H9 (cell line): ENCODE data around the gene PPP1R12B. TPM values are rescaled to one million over a fixed set of nuclear protein-coding genes. Genes with fewer than 3 reads are reported as not detected.
"Not testable (repeated sequence)": the region's sequence is repeated elsewhere in the genome, so short reads cannot be mapped to it uniquely, and the experiment has no call there.

Experiments
- DNase-seq: peaks from one replicate; pipeline ENCODE4 v3.0.0-alpha.2; 2017
- H2AFZ ChIP-seq: one replicate; pipeline ENCODE4 v1.6.1; 2013; ENCODE audit warnings: mild to moderate bottlenecking, low read length, control low read depth, moderate library complexity
- H2AK5ac ChIP-seq: 2 replicates; pipeline ENCODE4 v1.6.1; 2013; ENCODE audit warnings: low read length, control low read depth, mixed read lengths; ENCODE audit not compliant: insufficient read length
- H2BK120ac ChIP-seq: one replicate; pipeline ENCODE4 v1.6.1; 2013; ENCODE audit warnings: low read depth, mild to moderate bottlenecking, low read length, control low read depth, inconsistent platforms; ENCODE audit not compliant: poor library complexity, severe bottlenecking
- H2BK12ac ChIP-seq: 2 replicates; pipeline ENCODE4 v1.6.1; 2013; ENCODE audit warnings: low read length, control low read depth, mixed read lengths, low read depth; ENCODE audit not compliant: insufficient read length
- H2BK15ac ChIP-seq: 2 replicates; pipeline ENCODE4 v1.6.1; 2013; ENCODE audit warnings: low read depth, low read length, control low read depth
- H2BK20ac ChIP-seq: one replicate; pipeline ENCODE4 v1.6.1; 2013; ENCODE audit warnings: low read depth, mild to moderate bottlenecking, low read length, control low read depth, inconsistent platforms; ENCODE audit not compliant: poor library complexity, severe bottlenecking
- H2BK5ac ChIP-seq: 2 replicates; pipeline ENCODE4 v1.6.1; 2013; ENCODE audit warnings: low read length, control low read depth, mixed read lengths; ENCODE audit not compliant: insufficient read length
- H3K14ac ChIP-seq: 2 replicates; pipeline ENCODE4 v1.6.1; 2013; ENCODE audit warnings: low read length, control low read depth; ENCODE audit not compliant: insufficient read depth
- H3K18ac ChIP-seq: 2 replicates; pipeline ENCODE4 v1.6.1; 2013; ENCODE audit warnings: low read depth, mild to moderate bottlenecking, mixed read lengths, low read length, control low read depth; ENCODE audit not compliant: insufficient read length
- H3K23ac ChIP-seq: 2 replicates; pipeline ENCODE4 v1.6.1; 2013; ENCODE audit warnings: low read length, control low read depth, mixed read lengths, low read depth; ENCODE audit not compliant: insufficient read length
- H3K23me2 ChIP-seq: 2 replicates; pipeline ENCODE4 v1.6.1; 2013; ENCODE audit warnings: low read depth, mild to moderate bottlenecking, mixed read lengths, low read length, control low read depth; ENCODE audit not compliant: insufficient read length, poor library complexity, severe bottlenecking
- H3K27ac ChIP-seq: 2 replicates; pipeline ENCODE4 v1.5.1; 2013; ENCODE audit warnings: low read length, control low read depth, mixed read lengths, low read depth; ENCODE audit not compliant: insufficient read length
- H3K27me3 ChIP-seq: 2 replicates; pipeline ENCODE4 v1.6.1; 2013; ENCODE audit warnings: low read length, control low read depth, inconsistent platforms; ENCODE audit not compliant: insufficient read depth
- H3K4ac ChIP-seq: 2 replicates; pipeline ENCODE4 v1.6.1; 2013; ENCODE audit warnings: low read depth, mild to moderate bottlenecking, control low read depth, inconsistent platforms, low read length, moderate library complexity
- H3K4me1 ChIP-seq: 2 replicates; pipeline ENCODE4 v1.6.1; 2013; ENCODE audit warnings: low read length, control low read depth, inconsistent platforms; ENCODE audit not compliant: insufficient read depth
- H3K4me2 ChIP-seq: 2 replicates; pipeline ENCODE4 v1.6.1; 2013; ENCODE audit warnings: low read length, control low read depth, mixed read lengths; ENCODE audit not compliant: insufficient read length, insufficient read depth
- H3K56ac ChIP-seq: 2 replicates; pipeline ENCODE4 v1.6.1; 2013; ENCODE audit warnings: low read depth, mild to moderate bottlenecking, mixed read lengths, low read length, control low read depth; ENCODE audit not compliant: insufficient read length
- H3K79me1 ChIP-seq: 2 replicates; pipeline ENCODE4 v1.6.1; 2013; ENCODE audit warnings: low read depth, mild to moderate bottlenecking, moderate library complexity, low read length, control low read depth, inconsistent platforms; ENCODE audit not compliant: insufficient read depth, poor library complexity, severe bottlenecking
- H3K79me2 ChIP-seq: 2 replicates; pipeline ENCODE4 v1.6.1; 2013; ENCODE audit warnings: low read length, control low read depth, inconsistent platforms; ENCODE audit not compliant: insufficient read depth
- H3K9ac ChIP-seq: 2 replicates; pipeline ENCODE4 v1.6.1; 2013; ENCODE audit warnings: low read length, control low read depth, mixed read lengths; ENCODE audit not compliant: insufficient read length; ENCODE audit errors: extremely low read depth
- H3K9me3 ChIP-seq: one replicate; pipeline ENCODE4 v1.6.1; 2013; ENCODE audit warnings: low read depth, low read length, inconsistent platforms; ENCODE audit not compliant: control insufficient read depth
- H3T11ph ChIP-seq: one replicate; pipeline ENCODE4 v1.6.1; 2013; ENCODE audit warnings: mild to moderate bottlenecking, low read length, control low read depth, inconsistent platforms
- H4K20me1 ChIP-seq: one replicate; pipeline ENCODE4 v1.6.1; 2013; ENCODE audit not compliant: control insufficient read depth, insufficient read length, insufficient read depth
- H4K5ac ChIP-seq: 2 replicates; pipeline ENCODE4 v1.6.1; 2013; ENCODE audit warnings: low read depth, mild to moderate bottlenecking, mixed read lengths, low read length, control low read depth; ENCODE audit not compliant: insufficient read length
- H4K8ac ChIP-seq: replicated peaks from 2 replicates; pipeline ENCODE4 v1.6.1; 2013; ENCODE audit warnings: low read length, control low read depth, mixed read lengths, low read depth; ENCODE audit not compliant: insufficient read length
- H4K91ac ChIP-seq: 2 replicates; pipeline ENCODE4 v1.6.1; 2013; ENCODE audit warnings: low read depth, mild to moderate bottlenecking, moderate library complexity, mixed read lengths, low read length, control low read depth; ENCODE audit not compliant: insufficient read length
- H3K27ac Mint-ChIP-seq, 3 experiments: 2 replicates in 2 of 3; 3 replicates in 1 of 3; pipeline ENCODE4 v1.8.0; 2020 to 2021; ENCODE audit warnings: mixed read lengths in 3 of 3, mild to moderate bottlenecking in 1 of 3, moderate library complexity in 1 of 3
- H3K27me3 Mint-ChIP-seq: 2 replicates; pipeline ENCODE4 v1.8.0; 2021; ENCODE audit warnings: low read depth, mild to moderate bottlenecking, moderate library complexity, mixed read lengths
- H3K36me3 Mint-ChIP-seq, 3 experiments: 2 replicates in 2 of 3; 3 replicates in 1 of 3; pipeline ENCODE4 v1.8.0; 2020 to 2021; ENCODE audit warnings: low read depth in 3 of 3, mixed read lengths in 3 of 3; ENCODE audit not compliant: insufficient read depth in 1 of 3
- H3K4me1 Mint-ChIP-seq, 2 experiments: 2 replicates each; pipeline ENCODE4 v1.8.0; 2020; ENCODE audit warnings: mixed read lengths in 2 of 2
- H3K4me3 Mint-ChIP-seq, 2 experiments: 2 replicates in 1 of 2; 3 replicates in 1 of 2; pipeline ENCODE4 v1.8.0; 2020 to 2021; ENCODE audit warnings: mild to moderate bottlenecking in 2 of 2, mixed read lengths in 2 of 2, moderate library complexity in 1 of 2
- H3K9me3 Mint-ChIP-seq, 2 experiments: 2 replicates in 1 of 2; 3 replicates in 1 of 2; pipeline ENCODE4 v1.8.0; 2020; ENCODE audit warnings: mild to moderate bottlenecking in 2 of 2, mixed read lengths in 2 of 2, moderate library complexity in 1 of 2
- WGBS: extraction: QIAGEN DNeasy Blood & Tissue Kit; methylation state at CpG from one replicate; pipeline ENCODE4 v1.1.7; 2013; ENCODE audit warnings: missing lambda C conversion rate, low lambda C conversion rate, mixed read lengths; ENCODE audit not compliant: insufficient read length; ENCODE audit errors: extremely low coverage; 5-methylcytosine and 5-hydroxymethylcytosine counted together
- total RNA-seq: library from RNA; stranded (reverse); gene quantifications from 2 replicates; pipeline ENCODE4 v1.2.1, GENCODE V29; 2021

Gene PPP1R12B
- total RNA-seq, 1 experiment from 2014 or later: 12.9 TPM

- H3K27ac ChIP-seq, H2AK5ac ChIP-seq, H3K27ac Mint-ChIP-seq, H3K4me1 ChIP-seq, H4K20me1 ChIP-seq, H2BK5ac ChIP-seq, H3K23me2 ChIP-seq, H3K9ac ChIP-seq, H3K4me2 ChIP-seq, H3K56ac ChIP-seq, H2BK20ac ChIP-seq, H3K23ac ChIP-seq, H3K4me1 Mint-ChIP-seq, H2BK12ac ChIP-seq, H3K9me3 ChIP-seq, H4K91ac ChIP-seq, DNase-seq, H3K36me3 Mint-ChIP-seq, H3K18ac ChIP-seq, H3K4ac ChIP-seq, H3K9me3 Mint-ChIP-seq, H3K79me1 ChIP-seq, H2BK15ac ChIP-seq, H3K27me3 Mint-ChIP-seq, H3K27me3 ChIP-seq, H2BK120ac ChIP-seq, H3K79me2 ChIP-seq, H2AFZ ChIP-seq, H4K8ac ChIP-seq, H3T11ph ChIP-seq, H4K5ac ChIP-seq, H3K14ac ChIP-seq, H3K4me3 Mint-ChIP-seq: not testable (repeated sequence)
Observed at GRCh38 chr1:202520129-202520856, 171.8 kb downstream of the PPP1R12B start.

- not testable (repeated sequence) for H3K23me2 ChIP-seq, H3K9me3 ChIP-seq, H3K4me1 Mint-ChIP-seq, H4K91ac ChIP-seq, H4K20me1 ChIP-seq, H3K4ac ChIP-seq, H3K36me3 Mint-ChIP-seq, H3K14ac ChIP-seq, H3K79me1 ChIP-seq, H2AK5ac ChIP-seq, H2BK120ac ChIP-seq, H3K27ac ChIP-seq, H3K4me3 Mint-ChIP-seq, H3K27me3 Mint-ChIP-seq, H3K18ac ChIP-seq, H3K4me2 ChIP-seq, H4K5ac ChIP-seq, H2AFZ ChIP-seq, H3K9me3 Mint-ChIP-seq, H3T11ph ChIP-seq, H4K8ac ChIP-seq, H3K9ac ChIP-seq, H2BK5ac ChIP-seq, H2BK12ac ChIP-seq, H2BK15ac ChIP-seq, H3K27me3 ChIP-seq, H3K4me1 ChIP-seq, H3K56ac ChIP-seq, H3K79me2 ChIP-seq, DNase-seq, H2BK20ac ChIP-seq, H3K23ac ChIP-seq
- no CpG with 5 or more reads among the region's 2 CpGs for WGBS
- H3K27ac Mint-ChIP-seq: peak overlapping the region in 1 of 3 experiments; percentile 87; a peak in 1 of 7 replicates
Observed at GRCh38 chr1:202520857-202521216, 172.3 kb downstream of the PPP1R12B start.
